Retinal pigment epithelial cell (primary cell): Measurements from ENCODE around the gene EHMT1.

Experiments used
- DNase-seq: peaks from one replicate; pipeline ENCODE4 v3.0.0-alpha.2; 2010; ENCODE audit warnings: low read depth
- H3K4me3 ChIP-seq: 2 replicates; pipeline ENCODE4 v1.5.1; 2011; ENCODE audit warnings: mild to moderate bottlenecking, low read length, control low read depth, moderate library complexity
- TF ChIP-seq, protein P1 (sequence below): conservative IDR thresholded peaks from 2 replicates; pipeline ENCODE4 v1.5.1; 2011; ENCODE audit warnings: low read depth, low read length, control low read depth, inconsistent platforms

EHMT1 gene

DNA sequence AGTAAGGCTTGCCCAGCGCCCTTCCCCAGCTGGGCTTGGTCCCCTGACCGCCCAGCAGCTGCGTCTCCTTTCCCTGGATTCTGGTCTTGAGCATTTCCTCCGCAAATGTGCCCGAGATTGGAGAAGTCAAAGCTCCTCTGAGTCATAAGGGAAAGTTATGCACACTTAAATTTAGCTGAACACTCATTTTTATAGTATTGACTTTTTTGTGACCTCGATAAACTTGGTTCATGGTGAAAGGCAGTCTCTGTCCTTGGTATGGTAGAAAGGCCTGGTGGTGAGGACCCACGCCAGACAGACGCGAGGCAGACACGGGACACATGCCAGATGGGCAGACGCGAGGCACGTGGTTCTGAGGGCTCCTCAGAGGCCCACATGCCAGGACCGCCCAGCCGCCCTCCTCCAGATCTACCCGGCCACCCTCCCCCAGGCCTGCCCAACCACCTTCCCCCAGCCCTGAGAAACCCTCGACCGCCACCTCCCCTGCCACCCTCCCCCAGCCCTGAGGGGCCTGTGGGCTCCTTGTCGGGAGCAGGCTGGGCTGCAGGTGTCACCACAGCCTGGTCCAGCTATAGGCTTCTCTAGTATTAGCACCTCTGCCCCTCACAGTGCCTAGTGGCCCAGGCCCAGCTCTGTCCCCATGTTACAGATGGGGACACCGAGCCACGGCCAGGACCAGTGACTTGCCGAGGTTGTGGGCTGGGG, 197.9 kb downstream of the EHMT1 start:
- no peak for DNase-seq
- TF ChIP-seq, protein P1, sequence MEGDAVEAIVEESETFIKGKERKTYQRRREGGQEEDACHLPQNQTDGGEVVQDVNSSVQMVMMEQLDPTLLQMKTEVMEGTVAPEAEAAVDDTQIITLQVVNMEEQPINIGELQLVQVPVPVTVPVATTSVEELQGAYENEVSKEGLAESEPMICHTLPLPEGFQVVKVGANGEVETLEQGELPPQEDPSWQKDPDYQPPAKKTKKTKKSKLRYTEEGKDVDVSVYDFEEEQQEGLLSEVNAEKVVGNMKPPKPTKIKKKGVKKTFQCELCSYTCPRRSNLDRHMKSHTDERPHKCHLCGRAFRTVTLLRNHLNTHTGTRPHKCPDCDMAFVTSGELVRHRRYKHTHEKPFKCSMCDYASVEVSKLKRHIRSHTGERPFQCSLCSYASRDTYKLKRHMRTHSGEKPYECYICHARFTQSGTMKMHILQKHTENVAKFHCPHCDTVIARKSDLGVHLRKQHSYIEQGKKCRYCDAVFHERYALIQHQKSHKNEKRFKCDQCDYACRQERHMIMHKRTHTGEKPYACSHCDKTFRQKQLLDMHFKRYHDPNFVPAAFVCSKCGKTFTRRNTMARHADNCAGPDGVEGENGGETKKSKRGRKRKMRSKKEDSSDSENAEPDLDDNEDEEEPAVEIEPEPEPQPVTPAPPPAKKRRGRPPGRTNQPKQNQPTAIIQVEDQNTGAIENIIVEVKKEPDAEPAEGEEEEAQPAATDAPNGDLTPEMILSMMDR: no peak
- H3K4me3 ChIP-seq: no peak overlapping the region

DNA sequence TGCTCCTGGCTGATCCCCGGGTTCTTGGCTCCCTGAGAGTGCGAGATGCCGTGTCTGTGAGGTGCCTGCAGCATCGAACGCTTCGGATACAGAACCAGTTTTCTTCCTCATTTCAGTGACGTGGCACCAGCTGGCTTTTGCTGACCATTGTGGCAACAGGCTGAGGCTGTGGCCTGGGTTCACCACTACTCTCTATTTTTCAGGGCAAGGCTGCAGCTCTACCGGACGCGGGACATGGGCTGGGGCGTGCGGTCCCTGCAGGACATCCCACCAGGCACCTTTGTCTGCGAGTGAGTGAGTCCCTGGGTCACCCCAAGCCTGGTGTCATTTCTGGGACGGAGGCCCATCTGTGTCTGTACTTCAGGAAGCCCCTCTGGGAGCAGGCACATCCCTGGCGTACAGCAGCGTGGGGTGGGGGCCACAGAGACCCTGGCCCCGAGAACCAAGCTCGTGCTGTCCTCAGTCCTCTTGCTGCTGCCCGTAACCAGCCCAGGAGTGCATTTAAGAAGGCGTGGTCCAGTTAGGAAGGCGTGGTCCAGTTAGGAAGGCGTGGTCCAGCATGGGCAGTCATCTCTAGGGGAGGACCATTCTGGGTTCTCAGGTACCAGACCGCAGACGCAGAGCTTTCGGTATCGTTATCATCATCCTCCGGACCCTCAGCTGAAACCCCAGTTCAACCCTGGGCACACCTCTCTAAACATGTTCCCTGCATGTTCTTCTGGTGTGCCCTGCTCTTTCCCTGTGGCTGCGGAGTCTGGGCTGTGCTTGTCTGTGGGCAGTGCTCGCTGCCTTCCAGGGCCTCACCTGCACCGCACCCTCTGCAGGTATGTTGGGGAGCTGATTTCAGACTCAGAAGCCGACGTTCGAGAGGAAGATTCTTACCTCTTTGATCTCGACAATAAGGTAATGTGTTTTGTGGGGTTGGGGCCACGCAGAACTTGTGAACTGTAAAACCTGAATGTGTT, 198.7 kb downstream of the EHMT1 start:
- TF ChIP-seq, protein P1: no peak
- no peak overlapping the region for H3K4me3 ChIP-seq
- no peak for DNase-seq

DNA sequence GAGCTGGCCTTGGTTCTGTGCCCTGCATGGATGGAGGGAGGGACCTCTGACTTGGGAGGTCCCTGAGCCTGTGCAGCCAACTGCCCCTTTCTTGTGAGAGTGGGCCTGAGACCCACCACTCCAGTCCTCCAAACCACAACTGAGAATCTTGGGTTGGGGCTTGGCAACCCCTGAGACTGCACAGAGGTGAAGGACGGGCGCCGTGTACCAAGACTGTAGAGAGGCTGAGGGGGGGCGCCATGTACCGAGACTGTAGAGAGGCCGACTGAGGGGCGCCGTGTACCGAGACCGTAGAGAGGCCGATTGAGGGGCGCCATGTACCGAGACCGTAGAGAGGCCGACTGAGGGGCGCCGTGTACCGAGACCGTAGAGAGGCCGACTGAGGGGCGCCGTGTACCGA, 199.5 kb downstream of the EHMT1 start:
- DNase-seq: no peak
- TF ChIP-seq, protein P1: no peak
- H3K4me3 ChIP-seq: no peak overlapping the region

DNA sequence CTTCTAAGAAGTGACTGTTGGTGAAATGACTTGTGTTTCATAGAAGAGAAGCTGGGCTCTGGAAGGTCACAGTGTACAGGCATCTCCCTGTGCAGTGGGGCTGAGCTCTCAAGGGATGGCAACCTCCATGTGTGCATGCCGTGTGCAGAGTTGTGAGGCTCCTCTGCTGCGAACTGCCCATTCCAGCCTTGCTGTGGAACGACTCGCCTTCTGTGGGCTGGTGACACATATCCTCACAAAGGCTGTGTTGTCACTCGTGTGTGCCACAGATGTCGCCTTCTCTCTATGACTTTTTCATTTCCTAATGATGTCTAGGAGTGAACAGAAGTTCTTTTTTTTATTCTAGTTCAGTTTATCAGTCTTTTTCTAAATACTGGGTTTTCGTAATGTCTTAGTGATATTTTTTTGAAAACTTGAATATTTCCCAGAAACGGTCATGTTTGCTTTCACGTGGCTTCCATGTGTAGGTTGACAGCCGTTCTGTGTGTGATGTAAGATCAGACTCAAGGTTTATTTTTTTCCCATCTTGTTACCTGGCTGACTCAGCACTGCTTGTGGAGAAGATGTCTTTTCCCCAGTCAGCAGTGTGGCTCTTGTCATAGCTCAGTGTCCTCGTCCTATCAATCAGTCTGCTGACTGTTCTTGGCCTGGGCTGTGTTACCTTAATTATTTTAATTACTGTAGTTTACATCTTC, 201.5 kb downstream of the EHMT1 start:
- TF ChIP-seq, protein P1: no peak
- no peak for DNase-seq
- H3K4me3 ChIP-seq: no peak overlapping the region

DNA sequence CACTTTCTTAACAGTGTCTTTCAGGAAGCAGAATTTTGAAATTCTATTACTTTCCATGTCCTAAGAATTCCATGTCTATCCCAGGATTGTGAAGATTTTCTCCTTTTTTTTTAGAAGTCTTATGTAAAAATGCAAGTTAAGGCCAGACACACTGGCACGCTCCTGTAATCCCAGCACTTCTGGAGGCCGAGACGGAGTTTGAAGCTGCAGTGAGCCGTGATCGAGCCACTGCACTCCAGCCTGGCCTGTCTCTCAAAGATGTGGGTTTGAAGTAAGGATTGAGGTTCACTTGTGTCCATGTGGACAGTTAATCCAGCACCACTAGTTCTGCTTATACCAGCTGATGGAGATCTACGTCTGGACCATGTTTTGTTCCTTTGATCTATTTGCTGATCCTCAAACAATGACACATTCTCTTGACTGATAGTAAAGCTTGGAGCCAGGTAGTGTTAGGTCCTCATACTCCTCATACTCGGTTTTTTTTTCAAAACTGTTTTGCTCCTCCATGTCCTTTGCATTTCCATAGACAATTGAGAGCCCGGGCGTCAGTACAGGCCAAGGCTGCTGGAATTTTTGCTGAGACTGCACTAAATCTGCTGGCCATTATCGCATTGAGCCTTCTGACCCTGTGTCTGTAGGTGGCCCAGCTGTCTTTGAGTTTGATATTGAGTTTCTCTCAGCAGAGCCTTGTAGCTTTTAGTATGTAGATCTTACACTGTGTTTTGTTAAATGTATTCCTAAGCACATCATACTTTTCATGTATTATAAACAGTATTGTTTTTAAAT, 205.4 kb downstream of the EHMT1 start:
- no peak overlapping the region for H3K4me3 ChIP-seq
- no peak for DNase-seq
- TF ChIP-seq, protein P1: no peak

DNA sequence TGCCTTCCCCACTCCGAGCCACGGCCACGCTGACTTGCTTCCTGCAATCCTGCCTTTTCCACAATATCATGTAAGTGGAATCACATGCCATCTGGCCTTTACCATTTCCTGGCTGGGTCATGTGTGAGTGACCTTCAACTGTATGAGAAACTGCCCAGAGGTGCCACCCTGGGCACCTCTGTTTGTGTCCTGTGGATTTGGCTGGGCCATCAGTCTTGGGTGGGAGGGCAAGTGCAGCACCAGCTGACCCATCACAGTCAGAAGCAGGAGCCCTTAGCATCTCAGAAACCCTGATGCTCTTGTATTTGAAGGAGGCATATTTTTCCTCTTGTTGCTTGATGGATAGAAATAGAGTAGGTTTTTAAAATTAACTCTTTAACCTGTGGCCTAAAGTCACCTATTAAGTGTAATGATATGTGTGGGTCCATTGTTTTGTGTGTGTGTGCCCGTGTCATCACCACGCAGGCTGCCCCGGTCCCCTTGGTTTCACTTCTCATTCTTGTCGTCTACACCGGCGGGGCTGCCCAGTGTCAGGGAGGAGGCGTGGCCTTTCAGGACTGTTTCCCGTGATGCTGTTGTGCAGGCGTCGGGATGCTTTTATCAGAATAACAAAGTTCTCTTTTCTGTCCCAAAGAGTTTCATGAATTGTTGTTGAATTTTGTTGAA, 206.7 kb downstream of the EHMT1 start:
- TF ChIP-seq, protein P1: no peak
- no peak overlapping the region for H3K4me3 ChIP-seq
- DNase-seq: no peak
